Right lobe of liver (tissue), 4 donors: ENCODE data around the gene TPBGL.

Source experiments
- CTCF ChIP-seq, 4 donors: fragments of 200-600 bp in 3 of 4; fragments of 450-650 bp in 1 of 4; IDR thresholded peaks; one replicate each; pipeline versions ENCODE4 v1.5.1 to v1.8.0; 2016 to 2022; ENCODE audit warnings: antibody characterized with exemption in 4 of 4, mild to moderate bottlenecking in 2 of 4
- POLR2A ChIP-seq: fragments of 450-650 bp; IDR thresholded peaks from one replicate; pipeline ENCODE4 v1.6.1; 2017; ENCODE audit warnings: antibody characterized with exemption, mild to moderate bottlenecking
- donor health status: DM: no; HTN: no; CAD: no.
- donor health status: DM: no; HTN: no; CAD: no.
- donor health status: DM: no; HTN: yes; CAD: no.

- no peak for TF ChIP-seq CTCF (IDR thresholded peaks at IDR 0.05)
- TF ChIP-seq POLR2A, result no peak
Measured at GRCh38 chr11:75237050-75237449, 3.5 kb upstream of the TPBGL start.
